Panc1 (cell line): ENCODE data around the gene SOX8. TPM values are rescaled to one million over a fixed set of nuclear protein-coding genes. Genes with fewer than 3 reads are reported as not detected.

ENCODE experiments used
- ATAC-seq: fragments of 200-7000 bp; cut with Tn5 transposase; 2 replicates; pipeline ENCODE4 v1.9.1; 2020; ENCODE audit warnings: mild to moderate bottlenecking, moderate library complexity
- BruUV-seq: library from RNA; stranded (reverse); fragments of 400-500 nt; replicated peaks from 2 replicates; lab custom pipeline; 2021; lab: Mats Ljungman, UMichigan
- CTCF ChIA-PET: fragments of 300-600 bp; sonication (Branson Sonifier 250); formaldehyde crosslinking; loops from one replicate; lab custom pipeline; 2022; ENCODE audit warnings: antibody characterized with exemption; lab: Charles Lee
- POLR2A ChIA-PET: fragments of 300-600 bp; sonication (Branson Sonifier 250); formaldehyde crosslinking; loops from one replicate; lab custom pipeline; 2022; ENCODE audit warnings: antibody characterized with exemption; lab: Charles Lee
- DNase-seq: peaks from one replicate; pipeline ENCODE4 v3.0.0-alpha.2; 2010; ENCODE audit warnings: low read depth, low spot score
- H3K27ac ChIP-seq: 2 replicates; pipeline ENCODE4 v1.5.1; 2011; ENCODE audit warnings: mild to moderate bottlenecking, low read length, inconsistent platforms
- H3K27me3 ChIP-seq: fragments of 200-500 bp; sonication (Bioruptor generic); 2 replicates; pipeline ENCODE4 v1.6.0; 2014; ENCODE audit warnings: low read length, inconsistent platforms; ENCODE audit not compliant: control insufficient read depth, insufficient read depth
- H3K36me3 ChIP-seq: fragments of 200-500 bp; sonication (Bioruptor generic); 2 replicates; pipeline ENCODE4 v1.5.1; 2014; ENCODE audit warnings: inconsistent platforms, mild to moderate bottlenecking, low read length, moderate library complexity; ENCODE audit not compliant: control insufficient read depth, insufficient read depth
- H3K4me1 ChIP-seq: 2 replicates; pipeline ENCODE4 v1.5.1; 2011; ENCODE audit warnings: inconsistent platforms, mild to moderate bottlenecking, low read length, moderate library complexity; ENCODE audit not compliant: control insufficient read depth, insufficient read depth
- H3K4me3 ChIP-seq, 2 experiments: 2 replicates each; pipeline ENCODE4 v1.5.1; 2011 to 2012; ENCODE audit warnings: low read depth in 2 of 2, low read length in 2 of 2, mild to moderate bottlenecking in 2 of 2, inconsistent platforms in 1 of 2, moderate library complexity in 1 of 2
- H3K9me3 ChIP-seq: fragments of 200-500 bp; sonication (Bioruptor generic); 2 replicates; pipeline ENCODE4 v1.5.1; 2014; ENCODE audit warnings: low read depth, mild to moderate bottlenecking, inconsistent platforms, low read length, moderate library complexity; ENCODE audit not compliant: control insufficient read depth, insufficient read depth
- POLR2AphosphoS5 ChIP-seq: IDR thresholded peaks from 2 replicates; pipeline ENCODE4 v1.6.1; 2012; ENCODE audit warnings: mild to moderate bottlenecking, low read depth, low read length, moderate library complexity
- SIN3A ChIP-seq: IDR thresholded peaks from 2 replicates; pipeline ENCODE4 v1.6.1; 2012; ENCODE audit warnings: low read depth, mild to moderate bottlenecking, low read length, moderate library complexity, borderline replicate concordance; ENCODE audit not compliant: insufficient read depth
- TCF7L2 ChIP-seq: IDR thresholded peaks from 2 replicates; pipeline ENCODE4 v1.6.1; 2011; ENCODE audit warnings: mild to moderate bottlenecking, low read depth, low read length, inconsistent platforms
- in situ Hi-C: cut with HindIII; loops from 2 replicates; pipeline ENCODE4 v1.10.0; 2016; ENCODE audit warnings: low sequenced_read_pairs, low pct_unique_long_range_greater_than_20kb
- intact Hi-C: fragments of 100-400 bp; cut with micrococcal nuclease; formaldehyde crosslinking; loops from one replicate; pipeline ENCODE4 v1.10.0; 2022; ENCODE audit not compliant: unreplicated experiment
- total RNA-seq: library from RNA; stranded (reverse); gene quantifications from one replicate; pipeline ENCODE4 v1.2.1, GENCODE V29; 2021; ENCODE audit not compliant: unreplicated experiment
- TF ChIP-seq, protein P1 (sequence below): fragments of 450-650 bp; IDR thresholded peaks from 2 replicates; pipeline ENCODE4 v1.5.1; 2017; ENCODE audit warnings: mild to moderate bottlenecking
- TF ChIP-seq, protein P2 (sequence below), 2 experiments: IDR thresholded peaks; 2 replicates each; pipeline ENCODE4 v1.6.1; 2011 to 2012; ENCODE audit warnings: low read depth in 2 of 2, control low read depth in 1 of 2, low read length in 1 of 2, mild to moderate bottlenecking in 1 of 2, moderate library complexity in 1 of 2; ENCODE audit not compliant: insufficient read depth in 1 of 2

SOX8 gene
- total RNA-seq, 1 experiment from 2014 or later = 1.8 TPM

DNA sequence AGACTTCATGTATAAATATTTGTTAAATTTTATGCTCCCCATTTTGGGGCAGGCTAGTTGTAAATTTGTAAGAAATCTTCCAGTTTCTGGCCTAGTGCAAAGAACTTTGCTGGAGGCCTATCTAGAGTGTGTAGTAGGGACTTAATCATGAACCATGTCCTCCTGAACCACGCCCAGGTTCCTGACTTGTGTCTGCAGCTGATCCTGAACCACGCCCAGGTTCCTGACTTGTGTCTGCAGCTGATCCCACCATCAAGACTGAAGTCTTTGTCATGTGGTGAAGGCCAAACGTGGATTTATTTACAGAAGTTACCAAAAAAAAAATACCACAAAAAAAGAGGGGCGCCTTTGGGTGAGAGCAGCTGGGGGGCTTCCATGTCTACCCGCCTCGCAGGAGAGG is 43.8 kb upstream of the SOX8 start:
- no peak for ATAC-seq
- no TSS peak for BruUV-seq
- Histone ChIP-seq H3K27ac (no peak overlapping the region), H3K27me3 (no peaks in the 10 kb centered on the region), H3K4me3 (no peak overlapping the region), H3K4me1 (no peaks in the 10 kb centered on the region), H3K9me3 (peaks cover 10% of the 10 kb centered on the region; the same call in 1 of the 2 replicates), H3K36me3 (no peaks in the 10 kb centered on the region)
- TF ChIP-seq SIN3A (no peak), POLR2AphosphoS5 (no peak), TCF7L2 (no peak)
- TF ChIP-seq, protein P1, sequence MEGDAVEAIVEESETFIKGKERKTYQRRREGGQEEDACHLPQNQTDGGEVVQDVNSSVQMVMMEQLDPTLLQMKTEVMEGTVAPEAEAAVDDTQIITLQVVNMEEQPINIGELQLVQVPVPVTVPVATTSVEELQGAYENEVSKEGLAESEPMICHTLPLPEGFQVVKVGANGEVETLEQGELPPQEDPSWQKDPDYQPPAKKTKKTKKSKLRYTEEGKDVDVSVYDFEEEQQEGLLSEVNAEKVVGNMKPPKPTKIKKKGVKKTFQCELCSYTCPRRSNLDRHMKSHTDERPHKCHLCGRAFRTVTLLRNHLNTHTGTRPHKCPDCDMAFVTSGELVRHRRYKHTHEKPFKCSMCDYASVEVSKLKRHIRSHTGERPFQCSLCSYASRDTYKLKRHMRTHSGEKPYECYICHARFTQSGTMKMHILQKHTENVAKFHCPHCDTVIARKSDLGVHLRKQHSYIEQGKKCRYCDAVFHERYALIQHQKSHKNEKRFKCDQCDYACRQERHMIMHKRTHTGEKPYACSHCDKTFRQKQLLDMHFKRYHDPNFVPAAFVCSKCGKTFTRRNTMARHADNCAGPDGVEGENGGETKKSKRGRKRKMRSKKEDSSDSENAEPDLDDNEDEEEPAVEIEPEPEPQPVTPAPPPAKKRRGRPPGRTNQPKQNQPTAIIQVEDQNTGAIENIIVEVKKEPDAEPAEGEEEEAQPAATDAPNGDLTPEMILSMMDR = no peak
- TF ChIP-seq, protein P2, sequence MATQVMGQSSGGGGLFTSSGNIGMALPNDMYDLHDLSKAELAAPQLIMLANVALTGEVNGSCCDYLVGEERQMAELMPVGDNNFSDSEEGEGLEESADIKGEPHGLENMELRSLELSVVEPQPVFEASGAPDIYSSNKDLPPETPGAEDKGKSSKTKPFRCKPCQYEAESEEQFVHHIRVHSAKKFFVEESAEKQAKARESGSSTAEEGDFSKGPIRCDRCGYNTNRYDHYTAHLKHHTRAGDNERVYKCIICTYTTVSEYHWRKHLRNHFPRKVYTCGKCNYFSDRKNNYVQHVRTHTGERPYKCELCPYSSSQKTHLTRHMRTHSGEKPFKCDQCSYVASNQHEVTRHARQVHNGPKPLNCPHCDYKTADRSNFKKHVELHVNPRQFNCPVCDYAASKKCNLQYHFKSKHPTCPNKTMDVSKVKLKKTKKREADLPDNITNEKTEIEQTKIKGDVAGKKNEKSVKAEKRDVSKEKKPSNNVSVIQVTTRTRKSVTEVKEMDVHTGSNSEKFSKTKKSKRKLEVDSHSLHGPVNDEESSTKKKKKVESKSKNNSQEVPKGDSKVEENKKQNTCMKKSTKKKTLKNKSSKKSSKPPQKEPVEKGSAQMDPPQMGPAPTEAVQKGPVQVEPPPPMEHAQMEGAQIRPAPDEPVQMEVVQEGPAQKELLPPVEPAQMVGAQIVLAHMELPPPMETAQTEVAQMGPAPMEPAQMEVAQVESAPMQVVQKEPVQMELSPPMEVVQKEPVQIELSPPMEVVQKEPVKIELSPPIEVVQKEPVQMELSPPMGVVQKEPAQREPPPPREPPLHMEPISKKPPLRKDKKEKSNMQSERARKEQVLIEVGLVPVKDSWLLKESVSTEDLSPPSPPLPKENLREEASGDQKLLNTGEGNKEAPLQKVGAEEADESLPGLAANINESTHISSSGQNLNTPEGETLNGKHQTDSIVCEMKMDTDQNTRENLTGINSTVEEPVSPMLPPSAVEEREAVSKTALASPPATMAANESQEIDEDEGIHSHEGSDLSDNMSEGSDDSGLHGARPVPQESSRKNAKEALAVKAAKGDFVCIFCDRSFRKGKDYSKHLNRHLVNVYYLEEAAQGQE (IDR thresholded peaks at IDR 0.05; ENCODE audit: insufficient read depth in 1 of 2, low read depth in 2 of 2, low read length in 1 of 2) = no peak
- ChIA-PET CTCF (interaction anchor here (0.5 kb wide), 1 partner anchor 36 kb away, joined by 3 read pairs; no protein-coding TSS in a partner anchor), POLR2A (no interaction called here)
- in situ Hi-C loops = loop anchor here (5.0 kb wide), 1 partner anchor 40 kb away; no protein-coding TSS in a partner anchor
- intact Hi-C loops = no loop called here
- DNase-seq = no peak

DNA sequence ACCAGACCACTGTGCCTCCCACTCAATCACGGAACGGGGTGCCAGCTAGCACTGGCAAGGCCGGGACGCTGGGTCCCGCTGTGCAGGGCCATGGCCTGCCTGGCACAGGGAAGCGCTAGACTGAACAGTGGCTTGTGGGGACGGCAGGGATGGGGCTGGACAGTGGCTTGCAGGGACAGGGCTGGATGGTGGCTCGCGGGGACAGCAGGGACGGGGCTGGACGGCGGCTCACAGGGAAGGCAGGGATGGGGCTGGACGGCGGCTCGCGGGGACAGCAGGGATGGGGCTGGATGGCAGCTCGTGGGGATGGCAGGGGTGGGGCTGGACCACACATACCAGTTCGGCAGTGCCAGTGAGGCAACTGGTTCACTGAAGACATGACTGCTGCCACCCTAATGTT is 43.4 kb upstream of the SOX8 start:
- TF ChIP-seq, protein P2 (IDR thresholded peaks at IDR 0.05; ENCODE audit: insufficient read depth in 1 of 2, low read depth in 2 of 2, low read length in 1 of 2) = no peak
- TF ChIP-seq, protein P1 = no peak
- no peak for TF ChIP-seq SIN3A
- no peak for TF ChIP-seq POLR2AphosphoS5
- no peak for TF ChIP-seq TCF7L2
- intact Hi-C loops (no loop called here), in situ Hi-C loops (loop anchor here (5.0 kb wide), 1 partner anchor 39 kb away; no protein-coding TSS in a partner anchor)
- no peaks in the 10 kb centered on the region for H3K27me3 ChIP-seq
- no peaks in the 10 kb centered on the region for H3K36me3 ChIP-seq
- H3K4me1 ChIP-seq = no peaks in the 10 kb centered on the region
- H3K27ac ChIP-seq = no peak overlapping the region
- no peak overlapping the region for H3K4me3 ChIP-seq
- BruUV-seq = no TSS peak
- CTCF ChIA-PET = interaction anchor here (0.5 kb wide), 1 partner anchor 35 kb away, joined by 3 read pairs; no protein-coding TSS in a partner anchor
- H3K9me3 ChIP-seq = peaks cover 10% of the 10 kb centered on the region; the same call in 1 of the 2 replicates
- POLR2A ChIA-PET = no interaction called here
- DNase-seq (no peak), ATAC-seq (no peak; the same call in 1 of the 2 replicates)
